Measurements from ENCODE around the gene TBC1D3B. TPM values are rescaled to one million over a fixed set of nuclear protein-coding genes. Genes with fewer than 3 reads are reported as not detected.

TBC1D3B gene
- total RNA-seq, 4 donors from 2014 or later, result 2.1 to 5.8 (median 2.7) TPM; not detected in 1

GRCh38 chr17:36132421-36132831, 44.0 kb downstream of the TBC1D3B start:
- DNase-seq (ENCODE audit: extremely low spot score), result no peak
- H3K27ac ChIP-seq (replicated peaks in 1 of 4), result no peak overlapping the region
- H3K36me3 ChIP-seq, result no peaks in the 10 kb centered on the region
- peaks cover 0 to 30% (median 0%) of the 10 kb centered on the region in 4 donors for H3K27me3 ChIP-seq
- no peak for TF ChIP-seq POLR2AphosphoS5 (IDR thresholded peaks at IDR 0.05)
- TF ChIP-seq EP300 (IDR thresholded peaks at IDR 0.05), result no peak
- no peak for TF ChIP-seq POLR2A (IDR thresholded peaks at IDR 0.05; ENCODE audit: low read depth)
- no peak for TF ChIP-seq CTCF (IDR thresholded peaks at IDR 0.05)
- H3K4me1 ChIP-seq, result no peaks in the 10 kb centered on the region
- H3K9me3 ChIP-seq, result no peaks in the 10 kb centered on the region
- H3K4me3 ChIP-seq, result no peak overlapping the region
- 94% methylated on average over 2 of the region's 2 CpGs for WGBS
- intact Hi-C loops (cut with DNase I), result no loop called here

- Histone ChIP-seq H3K4me1 (no peaks in the 10 kb centered on the region), H3K36me3 (no peaks in the 10 kb centered on the region), H3K27me3 (peaks cover 0 to 35% (median 0%) of the 10 kb centered on the region in 4 donors), H3K4me3 (no peak overlapping the region), H3K27ac (replicated peaks in 1 of 4) (no peak overlapping the region), H3K9me3 (no peaks in the 10 kb centered on the region)
- 92% methylated on average over 3 of the region's 3 CpGs for WGBS
- no peak for DNase-seq (ENCODE audit: extremely low spot score)
- no peak for TF ChIP-seq POLR2AphosphoS5 (IDR thresholded peaks at IDR 0.05)
- TF ChIP-seq CTCF (IDR thresholded peaks at IDR 0.05), result no peak
- TF ChIP-seq EP300 (IDR thresholded peaks at IDR 0.05), result no peak
- no peak for TF ChIP-seq POLR2A (IDR thresholded peaks at IDR 0.05; ENCODE audit: low read depth)
- intact Hi-C loops (cut with DNase I), result no loop called here
Measured at GRCh38 chr17:36131931-36132330, 44.5 kb downstream of the TBC1D3B start.

GRCh38 chr17:36131421-36131820, 45.0 kb downstream of the TBC1D3B start:
- no peaks in the 10 kb centered on the region for H3K36me3 ChIP-seq
- WGBS, result 55% methylated on average over 2 of the region's 2 CpGs
- peaks cover 0 to 40% (median 0%) of the 10 kb centered on the region in 4 donors for H3K27me3 ChIP-seq
- H3K4me3 ChIP-seq, result no peak overlapping the region
- no peak for DNase-seq (ENCODE audit: extremely low spot score)
- H3K9me3 ChIP-seq, result no peaks in the 10 kb centered on the region
- no peak overlapping the region for H3K27ac ChIP-seq (replicated peaks in 1 of 4)
- intact Hi-C loops (cut with DNase I), result no loop called here
- H3K4me1 ChIP-seq, result no peaks in the 10 kb centered on the region
- TF ChIP-seq POLR2AphosphoS5 (IDR thresholded peaks at IDR 0.05) (no peak), POLR2A (IDR thresholded peaks at IDR 0.05; ENCODE audit: low read depth) (no peak), EP300 (IDR thresholded peaks at IDR 0.05) (no peak), CTCF (IDR thresholded peaks at IDR 0.05) (no peak)

GRCh38 chr17:36130346-36130745, 46.1 kb downstream of the TBC1D3B start:
- no peaks in the 10 kb centered on the region for H3K36me3 ChIP-seq
- 67% methylated on average over 5 of the region's 5 CpGs for WGBS
- no peak for DNase-seq (ENCODE audit: extremely low spot score)
- H3K9me3 ChIP-seq, result peaks cover 0 to 8% (median 5%) of the 10 kb centered on the region in 4 donors
- no peaks in the 10 kb centered on the region for H3K4me1 ChIP-seq
- TF ChIP-seq CTCF (IDR thresholded peaks at IDR 0.05), result no peak
- no peak for TF ChIP-seq EP300 (IDR thresholded peaks at IDR 0.05)
- TF ChIP-seq POLR2A (IDR thresholded peaks at IDR 0.05; ENCODE audit: low read depth), result no peak
- no peak for TF ChIP-seq POLR2AphosphoS5 (IDR thresholded peaks at IDR 0.05)
- peaks cover 0 to 45% (median 0%) of the 10 kb centered on the region in 4 donors for H3K27me3 ChIP-seq
- H3K27ac ChIP-seq (replicated peaks in 1 of 4), result no peak overlapping the region
- intact Hi-C loops (cut with DNase I), result no loop called here
- no peak overlapping the region for H3K4me3 ChIP-seq

GRCh38 chr17:36129616-36130015, 46.8 kb downstream of the TBC1D3B start:
- H3K4me1 ChIP-seq, result no peaks in the 10 kb centered on the region

More at GRCh38 chr17:36129616-36130015, 46.8 kb downstream of the TBC1D3B start:
- no peak overlapping the region for H3K27ac ChIP-seq (replicated peaks in 1 of 4)
- peaks cover 0 to 50% (median 0%) of the 10 kb centered on the region in 4 donors for H3K27me3 ChIP-seq
- no peaks in the 10 kb centered on the region for H3K36me3 ChIP-seq
- no peak for TF ChIP-seq POLR2A (IDR thresholded peaks at IDR 0.05; ENCODE audit: low read depth)
- TF ChIP-seq EP300 (IDR thresholded peaks at IDR 0.05), result no peak
- no peak for TF ChIP-seq POLR2AphosphoS5 (IDR thresholded peaks at IDR 0.05)
- no peak for TF ChIP-seq CTCF (IDR thresholded peaks at IDR 0.05)
- peaks cover 0 to 16% (median 9%) of the 10 kb centered on the region in 4 donors for H3K9me3 ChIP-seq
- no peak overlapping the region for H3K4me3 ChIP-seq
- DNase-seq (ENCODE audit: extremely low spot score), result no peak
- intact Hi-C loops (cut with DNase I), result no loop called here
- 46% methylated on average over 1 of the region's 1 CpG for WGBS

Measured in esophagus muscularis mucosa (tissue), 4 donors.